Neuronal stem cell (in vitro differentiated cells): ENCODE results near the gene MTF1.

Experiments used
- DNase-seq: peaks from one replicate; pipeline ENCODE4 v3.0.0-alpha.2; 2013; ENCODE audit warnings: low spot score
- H2AFZ ChIP-seq: one replicate; pipeline ENCODE4 v1.6.1; 2013; ENCODE audit warnings: mild to moderate bottlenecking, low read length, inconsistent platforms
- H2AK5ac ChIP-seq: 2 replicates; pipeline ENCODE4 v1.6.1; 2013; ENCODE audit warnings: low read depth, mild to moderate bottlenecking, inconsistent platforms, low read length, moderate library complexity, mixed read lengths
- H2BK120ac ChIP-seq: 2 replicates; pipeline ENCODE4 v1.6.1; 2013; ENCODE audit warnings: low read depth, mild to moderate bottlenecking, inconsistent platforms, low read length, moderate library complexity, mixed read lengths
- H2BK12ac ChIP-seq: one replicate; pipeline ENCODE4 v1.6.1; 2013; ENCODE audit warnings: low read length, inconsistent platforms
- H2BK15ac ChIP-seq: 2 replicates; pipeline ENCODE4 v1.6.1; 2013; ENCODE audit warnings: mild to moderate bottlenecking, low read length, inconsistent platforms, mixed read lengths
- H2BK5ac ChIP-seq: one replicate; pipeline ENCODE4 v1.6.1; 2013; ENCODE audit warnings: inconsistent platforms, mild to moderate bottlenecking, low read length, moderate library complexity
- H3K14ac ChIP-seq: one replicate; pipeline ENCODE4 v1.6.1; 2013; ENCODE audit warnings: low read length, inconsistent platforms
- H3K18ac ChIP-seq: 2 replicates; pipeline ENCODE4 v1.6.1; 2013; ENCODE audit warnings: low read length, inconsistent platforms
- H3K23ac ChIP-seq: 2 replicates; pipeline ENCODE4 v1.6.1; 2013; ENCODE audit warnings: low read depth, mild to moderate bottlenecking, mixed read lengths, low read length, inconsistent platforms; ENCODE audit not compliant: poor library complexity
- H3K27ac ChIP-seq: replicated peaks from 3 replicates; pipeline ENCODE4 v1.5.1; 2013; ENCODE audit warnings: low read length, inconsistent platforms
- H3K27me3 ChIP-seq, 3 experiments: 2 replicates each; pipeline ENCODE4 v1.6.1; 2013; ENCODE audit warnings: low read length in 3 of 3, mild to moderate bottlenecking in 2 of 3, inconsistent platforms in 1 of 3, low read depth in 1 of 3, mixed read lengths in 1 of 3, moderate library complexity in 1 of 3; ENCODE audit not compliant: control insufficient read depth in 3 of 3, insufficient read depth in 3 of 3
- H3K36me3 ChIP-seq, 2 donors: replicated peaks in 1 of 2; 2 replicates each; pipeline ENCODE4 v1.6.1; 2013; ENCODE audit warnings: low read length in 2 of 2; ENCODE audit not compliant: control insufficient read depth in 2 of 2, insufficient read depth in 2 of 2
- H3K4ac ChIP-seq: 2 replicates; pipeline ENCODE4 v1.6.1; 2013; ENCODE audit warnings: inconsistent platforms, mild to moderate bottlenecking, low read length, moderate library complexity
- H3K4me1 ChIP-seq, 2 donors: 1 replicate in 1 of 2; 2 replicates in 1 of 2; pipeline ENCODE4 v1.6.1; 2013; ENCODE audit warnings: low read length in 2 of 2, low read depth in 1 of 2; ENCODE audit not compliant: control insufficient read depth in 2 of 2, insufficient read depth in 1 of 2
- H3K4me2 ChIP-seq: one replicate; pipeline ENCODE4 v1.6.1; 2013; ENCODE audit warnings: mild to moderate bottlenecking, low read length, inconsistent platforms; ENCODE audit not compliant: insufficient read depth, poor library complexity, severe bottlenecking
- H3K4me3 ChIP-seq, 2 donors: 2 replicates each; pipeline ENCODE4 v1.5.1; 2013; ENCODE audit warnings: low read length in 2 of 2, mild to moderate bottlenecking in 2 of 2, inconsistent platforms in 1 of 2, moderate library complexity in 1 of 2
- H3K79me1 ChIP-seq: one replicate; pipeline ENCODE4 v1.6.1; 2013; ENCODE audit warnings: low read depth, mild to moderate bottlenecking, inconsistent platforms, low read length, moderate library complexity
- H3K9ac ChIP-seq: one replicate; pipeline ENCODE4 v1.6.1; 2013; ENCODE audit warnings: mild to moderate bottlenecking, low read depth, low read length, inconsistent platforms; ENCODE audit not compliant: poor library complexity
- H3K9me3 ChIP-seq, 2 donors: replicated peaks in 1 of 2; 2 replicates each; pipeline versions ENCODE3 to v1.6.1; 2013; ENCODE audit warnings: low read length in 2 of 2, mild to moderate bottlenecking in 2 of 2, inconsistent platforms in 1 of 2, low read depth in 1 of 2, mixed read lengths in 1 of 2, moderate library complexity in 1 of 2; ENCODE audit not compliant: control insufficient read depth in 2 of 2, insufficient read depth in 1 of 2
- H4K8ac ChIP-seq: one replicate; pipeline ENCODE4 v1.6.1; 2013; ENCODE audit warnings: low read depth, mild to moderate bottlenecking, inconsistent platforms, low read length, moderate library complexity
- H4K91ac ChIP-seq: one replicate; pipeline ENCODE4 v1.6.1; 2013; ENCODE audit warnings: low read length, low read depth, mild to moderate bottlenecking, inconsistent platforms; ENCODE audit not compliant: poor library complexity
- WGBS, 2 donors: extraction: QIAGEN DNeasy Blood & Tissue Kit; methylation state at CpG; one replicate each; pipeline ENCODE4 v1.1.7; 2013; ENCODE audit warnings: missing lambda C conversion rate in 2 of 2, mixed read lengths in 1 of 2; ENCODE audit not compliant: insufficient read length in 2 of 2, insufficient replicate concordance in 1 of 2; ENCODE audit errors: extremely low coverage in 2 of 2; 5-methylcytosine and 5-hydroxymethylcytosine counted together

Gene MTF1

GRCh38 chr1:37795340-37796125 is 63.9 kb downstream of the MTF1 start:
- no peak overlapping the region for H4K8ac ChIP-seq
- H3K4ac ChIP-seq, result no peak overlapping the region
- peaks cover 0 to 6% of the 10 kb centered on the region in 2 donors for H3K4me1 ChIP-seq
- no peak overlapping the region for H2BK120ac ChIP-seq
- no peaks in the 10 kb centered on the region for H3K9me3 ChIP-seq
- H2AK5ac ChIP-seq, result no peak overlapping the region
- peaks cover 3% of the 10 kb centered on the region for H3K79me1 ChIP-seq
- peak overlapping the region; percentile 100 for H2AFZ ChIP-seq
- H2BK15ac ChIP-seq, result no peak overlapping the region
- H2BK12ac ChIP-seq, result no peak overlapping the region
- WGBS, 2 donors, result no CpG with 5 or more reads among the region's 22 CpGs
- peaks cover 6 to 41% (median 8%) of the 10 kb centered on the region in 3 experiments for H3K27me3 ChIP-seq
- H2BK5ac ChIP-seq, result no peak overlapping the region
- H4K91ac ChIP-seq, result no peak overlapping the region
- H3K36me3 ChIP-seq, result peaks cover 0 to 39% of the 10 kb centered on the region in 2 donors
- H3K14ac ChIP-seq, result no peak overlapping the region
- H3K27ac ChIP-seq, result no peak overlapping the region
- H3K9ac ChIP-seq, result no peak overlapping the region
- peak overlapping the region in 1 of 2 donors; percentile 83 for H3K4me3 ChIP-seq
- H3K18ac ChIP-seq, result no peak overlapping the region
- H3K23ac ChIP-seq, result no peak overlapping the region
- peak; percentile 67 for DNase-seq
- H3K4me2 ChIP-seq, result no peak overlapping the region

GRCh38 chr1:37794372-37795339 is 64.7 kb downstream of the MTF1 start:
- H3K27ac ChIP-seq, result no peak overlapping the region
- DNase-seq, result no peak

GRCh38 chr1:37793773-37794371 is 65.5 kb downstream of the MTF1 start, which contains the start of gene MANEAL:
TSS of gene MANEAL (plus strand) at chr1:37793847. CDS start at chr1:37794183, 336 bp downstream.
- Histone ChIP-seq H2BK12ac (no peak within 1 kb of the TSS), H2BK5ac (no peak within 1 kb of the TSS), H3K14ac (peak within 1 kb of the TSS; percentile 42), H3K79me1 (no peaks in the 10 kb centered on the region), H2BK15ac (no peak within 1 kb of the TSS), H3K4me3 (peak within 1 kb of the TSS; percentile 83 to 86), H3K4me1 (peaks cover 0 to 6% of the 10 kb centered on the region in 2 donors), H4K91ac (no peak within 1 kb of the TSS), H2AK5ac (no peak within 1 kb of the TSS), H4K8ac (no peak within 1 kb of the TSS), H3K9me3 (no peaks in the 10 kb centered on the region), H3K27ac (no peak within 1 kb of the TSS), H3K23ac (peak within 1 kb of the TSS; percentile 82), H3K27me3 (peaks cover 6 to 41% (median 15%) of the 10 kb centered on the region in 3 experiments), H3K36me3 (peaks cover 0 to 22% of the 10 kb centered on the region in 2 donors), H3K18ac (peak within 1 kb of the TSS; percentile 62), H3K9ac (peak within 1 kb of the TSS; percentile 87), H3K4me2 (peak within 1 kb of the TSS; percentile 98), H3K4ac (no peak within 1 kb of the TSS), H2BK120ac (no peak within 1 kb of the TSS), H2AFZ (peak within 1 kb of the TSS; percentile 100)
- peak; percentile 51 for DNase-seq
- WGBS, 2 donors, result no CpG with 5 or more reads among the region's 82 CpGs

More at GRCh38 chr1:37794372-37795339, 64.7 kb downstream of the MTF1 start:
- Histone ChIP-seq H2AK5ac (no peak overlapping the region), H3K23ac (peak overlapping the region; percentile 50), H2BK120ac (no peak overlapping the region), H3K14ac (no peak overlapping the region), H3K79me1 (peaks cover 3% of the 10 kb centered on the region), H3K9ac (no peak overlapping the region), H3K4me1 (peaks cover 0 to 6% of the 10 kb centered on the region in 2 donors), H2BK12ac (no peak overlapping the region), H3K4ac (no peak overlapping the region), H3K9me3 (no peaks in the 10 kb centered on the region), H2BK15ac (no peak overlapping the region), H3K4me3 (peak overlapping the region; percentile 12 to 83), H3K4me2 (peak overlapping the region; percentile 98), H4K91ac (no peak overlapping the region), H3K36me3 (peaks cover 0 to 30% of the 10 kb centered on the region in 2 donors), H3K27me3 (peaks cover 6 to 41% (median 15%) of the 10 kb centered on the region in 3 experiments), H4K8ac (no peak overlapping the region), H3K18ac (no peak overlapping the region), H2AFZ (peak overlapping the region; percentile 100), H2BK5ac (no peak overlapping the region)
- no CpG with 5 or more reads among the region's 59 CpGs for WGBS, 2 donors
